ENCODE results near the gene PTPRE.

DNA sequence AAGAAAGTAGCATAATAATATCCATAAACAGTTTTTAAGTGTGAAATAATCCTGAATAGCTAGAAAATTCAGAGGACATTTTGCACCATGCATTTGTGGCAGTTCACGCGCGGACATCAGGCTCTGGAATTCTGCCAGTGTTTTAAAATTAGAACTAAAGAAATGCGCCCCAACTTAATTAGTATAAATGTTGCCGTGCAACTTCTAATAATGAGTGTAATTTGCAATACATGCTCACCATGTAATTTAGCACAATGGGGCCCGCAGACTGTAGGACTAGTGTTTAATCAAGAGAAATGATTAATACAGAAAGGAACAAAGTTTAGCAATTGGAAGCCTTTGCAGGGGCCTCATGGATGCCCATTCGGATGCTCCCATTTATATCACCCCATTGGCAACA, 96.6 kb downstream of the PTPRE start:
- TF ChIP-seq, protein P1, sequence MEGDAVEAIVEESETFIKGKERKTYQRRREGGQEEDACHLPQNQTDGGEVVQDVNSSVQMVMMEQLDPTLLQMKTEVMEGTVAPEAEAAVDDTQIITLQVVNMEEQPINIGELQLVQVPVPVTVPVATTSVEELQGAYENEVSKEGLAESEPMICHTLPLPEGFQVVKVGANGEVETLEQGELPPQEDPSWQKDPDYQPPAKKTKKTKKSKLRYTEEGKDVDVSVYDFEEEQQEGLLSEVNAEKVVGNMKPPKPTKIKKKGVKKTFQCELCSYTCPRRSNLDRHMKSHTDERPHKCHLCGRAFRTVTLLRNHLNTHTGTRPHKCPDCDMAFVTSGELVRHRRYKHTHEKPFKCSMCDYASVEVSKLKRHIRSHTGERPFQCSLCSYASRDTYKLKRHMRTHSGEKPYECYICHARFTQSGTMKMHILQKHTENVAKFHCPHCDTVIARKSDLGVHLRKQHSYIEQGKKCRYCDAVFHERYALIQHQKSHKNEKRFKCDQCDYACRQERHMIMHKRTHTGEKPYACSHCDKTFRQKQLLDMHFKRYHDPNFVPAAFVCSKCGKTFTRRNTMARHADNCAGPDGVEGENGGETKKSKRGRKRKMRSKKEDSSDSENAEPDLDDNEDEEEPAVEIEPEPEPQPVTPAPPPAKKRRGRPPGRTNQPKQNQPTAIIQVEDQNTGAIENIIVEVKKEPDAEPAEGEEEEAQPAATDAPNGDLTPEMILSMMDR (IDR thresholded peaks at IDR 0.05): no peak
- TF ChIP-seq POLR2A (IDR thresholded peaks at IDR 0.05) (no peak), POLR2AphosphoS5 (IDR thresholded peaks at IDR 0.05) (no peak), EP300 (IDR thresholded peaks at IDR 0.05) (no peak)

All from upper lobe of left lung (tissue), 4 donors.